ENCODE measurements around the gene PIK3R1.

DNA sequence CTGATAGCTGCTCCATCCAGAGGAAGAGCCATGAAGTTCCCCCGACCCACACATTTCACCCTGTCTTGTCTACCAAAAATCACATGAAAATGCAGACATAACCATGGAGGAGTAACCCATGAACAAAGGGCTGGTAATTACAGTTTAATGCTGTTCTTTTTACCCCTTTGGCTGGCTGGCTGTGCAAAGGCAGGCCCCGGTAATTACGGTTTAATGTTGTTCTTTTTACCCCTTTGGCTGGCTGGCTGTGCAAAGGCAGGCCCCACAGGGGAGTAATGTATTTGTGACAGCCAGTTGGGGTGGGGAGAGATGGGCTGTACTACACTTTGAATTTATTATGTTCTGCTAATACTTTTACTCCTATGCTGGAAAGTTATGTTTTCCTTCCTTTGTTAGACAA lies 41.7 kb downstream of the PIK3R1 start:
- TF ChIP-seq, protein P1, sequence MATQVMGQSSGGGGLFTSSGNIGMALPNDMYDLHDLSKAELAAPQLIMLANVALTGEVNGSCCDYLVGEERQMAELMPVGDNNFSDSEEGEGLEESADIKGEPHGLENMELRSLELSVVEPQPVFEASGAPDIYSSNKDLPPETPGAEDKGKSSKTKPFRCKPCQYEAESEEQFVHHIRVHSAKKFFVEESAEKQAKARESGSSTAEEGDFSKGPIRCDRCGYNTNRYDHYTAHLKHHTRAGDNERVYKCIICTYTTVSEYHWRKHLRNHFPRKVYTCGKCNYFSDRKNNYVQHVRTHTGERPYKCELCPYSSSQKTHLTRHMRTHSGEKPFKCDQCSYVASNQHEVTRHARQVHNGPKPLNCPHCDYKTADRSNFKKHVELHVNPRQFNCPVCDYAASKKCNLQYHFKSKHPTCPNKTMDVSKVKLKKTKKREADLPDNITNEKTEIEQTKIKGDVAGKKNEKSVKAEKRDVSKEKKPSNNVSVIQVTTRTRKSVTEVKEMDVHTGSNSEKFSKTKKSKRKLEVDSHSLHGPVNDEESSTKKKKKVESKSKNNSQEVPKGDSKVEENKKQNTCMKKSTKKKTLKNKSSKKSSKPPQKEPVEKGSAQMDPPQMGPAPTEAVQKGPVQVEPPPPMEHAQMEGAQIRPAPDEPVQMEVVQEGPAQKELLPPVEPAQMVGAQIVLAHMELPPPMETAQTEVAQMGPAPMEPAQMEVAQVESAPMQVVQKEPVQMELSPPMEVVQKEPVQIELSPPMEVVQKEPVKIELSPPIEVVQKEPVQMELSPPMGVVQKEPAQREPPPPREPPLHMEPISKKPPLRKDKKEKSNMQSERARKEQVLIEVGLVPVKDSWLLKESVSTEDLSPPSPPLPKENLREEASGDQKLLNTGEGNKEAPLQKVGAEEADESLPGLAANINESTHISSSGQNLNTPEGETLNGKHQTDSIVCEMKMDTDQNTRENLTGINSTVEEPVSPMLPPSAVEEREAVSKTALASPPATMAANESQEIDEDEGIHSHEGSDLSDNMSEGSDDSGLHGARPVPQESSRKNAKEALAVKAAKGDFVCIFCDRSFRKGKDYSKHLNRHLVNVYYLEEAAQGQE (IDR thresholded peaks at IDR 0.05; ENCODE audit: low read depth), result no peak
- TF ChIP-seq NFIC (IDR thresholded peaks at IDR 0.05) (no peak), TAF1 (IDR thresholded peaks at IDR 0.05; ENCODE audit: low read depth) (no peak)
